ENCODE measurements around the gene DPP7.
"Not testable (repeated sequence)": the region's sequence is repeated elsewhere in the genome, so short reads cannot be mapped to it uniquely, and the experiment has no call there.

The DPP7 gene

GRCh38 chr9:137070906-137071275 lies 43.6 kb downstream of the DPP7 start:
- DNase-seq (ENCODE audit: low read depth): no peak

GRCh38 chr9:137070201-137070905 lies 44.2 kb downstream of the DPP7 start, which contains the start of gene SAPCD2:
Gene SAPCD2 (minus strand): TSS chr9:137070557. CDS start chr9:137070460, 97 bp downstream.
- no peak for DNase-seq (ENCODE audit: low read depth)

- no peak for DNase-seq (ENCODE audit: low read depth)
Observed at GRCh38 chr9:137069508-137070091, 44.9 kb downstream of the DPP7 start.

- no peak for DNase-seq (ENCODE audit: low read depth)
Observed at GRCh38 chr9:137068539-137069507, 45.7 kb downstream of the DPP7 start.

GRCh38 chr9:137067860-137068538 lies 46.5 kb downstream of the DPP7 start:
- DNase-seq (ENCODE audit: low read depth): no peak

GRCh38 chr9:137066096-137066861 lies 48.3 kb downstream of the DPP7 start:
- no peak for DNase-seq (ENCODE audit: low read depth)

- no peak for DNase-seq (ENCODE audit: low read depth)
Observed at GRCh38 chr9:137065336-137065967, 49.1 kb downstream of the DPP7 start.

- DNase-seq (ENCODE audit: low read depth): no peak
Observed at GRCh38 chr9:137064880-137065164, 49.7 kb downstream of the DPP7 start.

- no peak for DNase-seq (ENCODE audit: low read depth)
Observed at GRCh38 chr9:137064027-137064879, 50.3 kb downstream of the DPP7 start.

GRCh38 chr9:137063311-137064026 lies 51.1 kb downstream of the DPP7 start:
- no peak for DNase-seq (ENCODE audit: low read depth)

- DNase-seq (ENCODE audit: low read depth): not testable (repeated sequence)
Observed at GRCh38 chr9:137062798-137063197, 51.7 kb downstream of the DPP7 start.

GRCh38 chr9:137062384-137062783 lies 52.1 kb downstream of the DPP7 start:
- DNase-seq (ENCODE audit: low read depth): no peak
